ENCODE results near the gene EBLN2. TPM values are rescaled to one million over a fixed set of nuclear protein-coding genes. Genes with fewer than 3 reads are reported as not detected.

EBLN2 gene
- total RNA-seq, 4 donors from 2014 or later = 1.1 to 6.3 (median 4.4) TPM

DNA sequence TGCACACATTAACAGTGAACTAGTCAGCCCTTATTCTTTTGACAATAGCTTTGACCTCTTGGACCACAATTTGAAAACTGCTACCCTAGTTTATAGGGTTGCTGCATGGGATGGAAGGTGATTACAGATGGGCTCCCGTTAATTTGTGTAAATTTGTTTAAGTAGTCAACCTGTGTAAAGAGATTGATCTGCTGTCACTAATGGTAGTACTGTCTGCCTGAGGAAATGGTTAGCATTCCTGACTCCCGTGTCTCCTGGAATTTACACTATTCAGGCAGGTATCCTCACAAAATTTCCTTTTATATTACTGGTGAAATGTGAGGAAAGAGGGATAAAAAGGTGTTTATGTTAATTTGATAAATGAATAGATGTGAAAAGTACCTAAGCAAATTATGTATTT, 15.3 kb upstream of the EBLN2 start:
- Histone ChIP-seq H3K4me1 (peaks cover 0 to 52% (median 11%) of the 10 kb centered on the region in 3 donors), H3K27me3 (no peaks in the 10 kb centered on the region), H3K9me3 (no peaks in the 10 kb centered on the region), H3K27ac (no peak overlapping the region), H3K36me3 (peaks cover 0 to 20% (median 0%) of the 10 kb centered on the region in 3 donors), H3K4me3 (no peak overlapping the region)
- intact Hi-C loops (cut with DNase I) = no loop called here
- 44 to 47% methylated on average over 2 of the region's 2 CpGs for whole genome bisulfite sequencing, 2 donors
- DNase-seq = no peak
- no peak for TF ChIP-seq POLR2A (IDR thresholded peaks at IDR 0.05)
- TF ChIP-seq, protein P1, sequence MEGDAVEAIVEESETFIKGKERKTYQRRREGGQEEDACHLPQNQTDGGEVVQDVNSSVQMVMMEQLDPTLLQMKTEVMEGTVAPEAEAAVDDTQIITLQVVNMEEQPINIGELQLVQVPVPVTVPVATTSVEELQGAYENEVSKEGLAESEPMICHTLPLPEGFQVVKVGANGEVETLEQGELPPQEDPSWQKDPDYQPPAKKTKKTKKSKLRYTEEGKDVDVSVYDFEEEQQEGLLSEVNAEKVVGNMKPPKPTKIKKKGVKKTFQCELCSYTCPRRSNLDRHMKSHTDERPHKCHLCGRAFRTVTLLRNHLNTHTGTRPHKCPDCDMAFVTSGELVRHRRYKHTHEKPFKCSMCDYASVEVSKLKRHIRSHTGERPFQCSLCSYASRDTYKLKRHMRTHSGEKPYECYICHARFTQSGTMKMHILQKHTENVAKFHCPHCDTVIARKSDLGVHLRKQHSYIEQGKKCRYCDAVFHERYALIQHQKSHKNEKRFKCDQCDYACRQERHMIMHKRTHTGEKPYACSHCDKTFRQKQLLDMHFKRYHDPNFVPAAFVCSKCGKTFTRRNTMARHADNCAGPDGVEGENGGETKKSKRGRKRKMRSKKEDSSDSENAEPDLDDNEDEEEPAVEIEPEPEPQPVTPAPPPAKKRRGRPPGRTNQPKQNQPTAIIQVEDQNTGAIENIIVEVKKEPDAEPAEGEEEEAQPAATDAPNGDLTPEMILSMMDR (IDR thresholded peaks at IDR 0.05) = no peak

DNA sequence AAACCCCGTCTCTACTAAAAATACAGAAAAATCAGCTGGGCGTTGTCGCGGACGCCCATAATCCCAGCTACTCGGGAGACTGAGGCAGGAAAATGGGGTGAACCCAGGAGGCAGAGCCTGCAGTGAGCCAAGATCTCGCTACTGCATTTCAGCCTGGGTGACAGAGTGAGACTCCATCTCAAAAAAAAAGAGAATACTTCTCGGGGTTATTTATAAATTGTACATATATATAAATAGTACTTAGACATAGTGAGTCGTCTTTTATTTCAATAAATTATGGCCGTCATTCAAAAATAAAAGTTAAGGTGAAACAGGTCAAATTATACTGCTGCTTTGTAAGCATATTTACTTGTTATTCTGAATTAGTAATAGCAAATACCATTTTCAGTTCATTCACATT, 12.1 kb upstream of the EBLN2 start:
- intact Hi-C loops (cut with DNase I) = no loop called here
- Histone ChIP-seq H3K4me3 (no peak overlapping the region), H3K4me1 (peaks cover 0 to 39% (median 0%) of the 10 kb centered on the region in 3 donors), H3K27me3 (no peaks in the 10 kb centered on the region), H3K27ac (no peak overlapping the region), H3K36me3 (peaks cover 0 to 24% (median 0%) of the 10 kb centered on the region in 3 donors), H3K9me3 (no peaks in the 10 kb centered on the region)
- no peak for DNase-seq
- no peak for TF ChIP-seq POLR2A (IDR thresholded peaks at IDR 0.05)
- TF ChIP-seq, protein P1 (IDR thresholded peaks at IDR 0.05) = no peak
- WGBS, 2 donors = 79 to 88% methylated on average over 10 of the region's 10 CpGs

DNA sequence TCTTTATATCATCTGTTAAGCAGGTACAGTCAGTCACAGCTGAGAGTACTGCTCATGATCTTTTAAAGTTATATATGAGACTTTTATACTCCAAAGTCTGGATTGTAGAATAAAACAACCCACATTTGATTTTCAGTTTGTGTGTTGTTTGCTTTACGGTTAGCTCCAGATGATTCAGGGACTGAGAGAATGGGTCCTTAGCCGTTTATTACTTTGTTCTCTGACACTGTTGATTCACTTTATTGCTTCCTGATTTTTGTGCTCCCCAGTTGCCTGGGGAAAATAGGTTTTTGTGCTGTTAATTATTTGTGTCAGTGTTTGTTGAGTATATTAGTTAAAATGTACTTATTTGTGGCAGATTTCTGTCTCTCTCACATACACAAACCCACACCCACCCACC, 8.6 kb upstream of the EBLN2 start:
- intact Hi-C loops (cut with DNase I) = loop anchor here (10.0 kb wide), 1 partner anchor 108 kb away; no protein-coding TSS in a partner anchor
- TF ChIP-seq POLR2A (IDR thresholded peaks at IDR 0.05) = no peak
- TF ChIP-seq, protein P1 (IDR thresholded peaks at IDR 0.05) = no peak
- Histone ChIP-seq H3K9me3 (no peaks in the 10 kb centered on the region), H3K4me3 (no peak overlapping the region), H3K4me1 (peaks cover 7 to 14% (median 8%) of the 10 kb centered on the region in 3 donors), H3K36me3 (peaks cover 0 to 22% (median 0%) of the 10 kb centered on the region in 3 donors), H3K27ac (no peak overlapping the region), H3K27me3 (no peaks in the 10 kb centered on the region)
- 53 to 55% methylated on average over 2 of the region's 2 CpGs for WGBS, 2 donors
- DNase-seq = no peak

DNA sequence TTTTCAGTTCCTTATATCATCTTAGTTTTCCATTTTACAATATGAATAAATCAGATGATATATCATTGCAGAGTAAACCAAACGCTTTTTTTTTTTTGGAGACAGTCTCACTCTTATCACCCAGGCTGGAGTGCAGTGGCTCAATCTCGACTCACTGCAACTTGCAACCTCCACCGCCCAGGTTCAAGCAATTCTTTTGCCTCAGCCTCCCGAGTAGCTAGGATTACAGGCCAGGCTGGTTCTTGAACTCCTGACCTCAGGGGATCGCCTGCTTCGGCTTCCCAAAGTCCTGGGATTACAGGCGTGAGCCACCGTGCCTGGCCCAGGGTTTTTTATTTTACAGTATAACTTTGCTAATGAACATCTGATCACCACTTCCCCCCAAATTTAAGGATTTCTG, 5.9 kb upstream of the EBLN2 start:
- Histone ChIP-seq H3K27ac (peak overlapping the region in 3 of 4 donors; percentile 12 to 45 (median 42)), H3K9me3 (no peaks in the 10 kb centered on the region), H3K36me3 (peaks cover 0 to 9% (median 0%) of the 10 kb centered on the region in 3 donors), H3K4me3 (no peak overlapping the region), H3K27me3 (no peaks in the 10 kb centered on the region), H3K4me1 (peaks cover 7 to 19% (median 8%) of the 10 kb centered on the region in 3 donors)
- intact Hi-C loops (cut with DNase I) = loop anchor here (10.0 kb wide), 1 partner anchor 111 kb away; no protein-coding TSS in a partner anchor
- WGBS, 2 donors = 44 to 49% methylated on average over 8 of the region's 8 CpGs
- TF ChIP-seq, protein P1 (IDR thresholded peaks at IDR 0.05) = no peak
- no peak for TF ChIP-seq POLR2A (IDR thresholded peaks at IDR 0.05)
- DNase-seq = no peak

DNA sequence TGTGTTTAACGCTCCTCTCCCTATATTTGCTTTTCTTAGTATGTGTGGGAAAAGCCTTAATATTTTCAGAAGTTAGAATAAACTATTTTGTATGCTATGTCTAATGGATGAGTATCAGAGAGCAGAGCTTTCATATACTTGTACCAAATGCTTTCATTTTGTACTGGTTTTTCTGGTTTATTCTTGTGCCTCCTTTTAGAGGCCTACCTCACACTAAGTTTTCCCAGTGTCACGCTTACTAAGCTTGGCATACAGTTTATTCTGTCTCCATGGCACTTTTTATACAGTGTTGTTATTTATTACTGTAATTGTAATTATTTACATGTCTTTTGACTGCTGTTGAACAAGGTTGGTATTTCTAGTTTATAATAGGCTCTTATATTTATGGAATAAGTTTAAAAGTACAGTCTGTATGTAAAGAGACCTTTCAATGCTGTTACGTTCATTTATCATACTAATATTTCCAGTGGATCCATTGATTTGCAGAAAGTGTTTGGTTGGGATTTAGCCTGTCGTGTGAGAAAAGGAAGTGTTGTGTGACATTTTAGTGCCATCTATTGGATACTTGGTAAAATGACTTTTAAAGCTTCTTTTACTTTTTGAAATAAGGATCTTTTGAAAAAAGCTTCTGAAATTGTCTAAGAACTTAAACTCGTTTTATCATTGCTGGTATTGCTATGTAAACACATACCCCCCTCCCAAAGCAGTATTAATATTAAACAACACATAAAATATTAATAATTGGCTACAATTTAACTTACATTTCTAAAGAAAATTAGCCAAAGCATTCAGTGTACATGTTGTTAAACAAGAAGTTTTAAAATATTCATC, 5.2 kb upstream of the EBLN2 start:
- no peak overlapping the region for H3K4me3 ChIP-seq
- WGBS, 2 donors = 13 to 23% methylated on average over 5 of the region's 5 CpGs
- peaks cover 0 to 6% (median 0%) of the 10 kb centered on the region in 3 donors for H3K36me3 ChIP-seq
- peak overlapping the region in 2 of 4 donors; percentile 42 to 45 for H3K27ac ChIP-seq
- intact Hi-C loops (cut with DNase I) = loop anchor here (10.0 kb wide), 1 partner anchor 111 kb away; no protein-coding TSS in a partner anchor
- peaks cover 7 to 19% (median 8%) of the 10 kb centered on the region in 3 donors for H3K4me1 ChIP-seq
- no peak for DNase-seq
- no peaks in the 10 kb centered on the region for H3K9me3 ChIP-seq
- H3K27me3 ChIP-seq = no peaks in the 10 kb centered on the region
- no peak for TF ChIP-seq POLR2A (IDR thresholded peaks at IDR 0.05)
- TF ChIP-seq, protein P1 (IDR thresholded peaks at IDR 0.05) = peak in 5 of 6 experiments; percentile 28 to 61 (median 41)
